HCT116 (cell line): ENCODE data around the gene EMP2.

ENCODE experiments used
- POLR2A ChIP-seq: IDR thresholded peaks from 2 replicates; pipeline ENCODE4 v1.7.0; 2011; ENCODE audit warnings: borderline replicate concordance; ENCODE audit not compliant: insufficient read depth, insufficient read length; ENCODE audit errors: extremely low read depth
- SIN3A ChIP-seq: IDR thresholded peaks from 2 replicates; pipeline ENCODE4 v1.6.1; 2012; ENCODE audit warnings: low read depth
- TF ChIP-seq, protein P1 (sequence below), 3 experiments: fragments of 200-600 bp in 1 of 3; sonication (generic) in 1 of 3; IDR thresholded peaks in 2 of 3; conservative IDR thresholded peaks in 1 of 3; 2 replicates each; pipeline ENCODE4 v1.5.1; 2012 to 2017; ENCODE audit warnings: low read depth in 2 of 3, low read length in 2 of 3, antibody characterized with exemption in 1 of 3, borderline replicate concordance in 1 of 3, control low read depth in 1 of 3, mild to moderate bottlenecking in 1 of 3, mixed read lengths in 1 of 3, mixed run types in 1 of 3, moderate library complexity in 1 of 3; ENCODE audit not compliant: insufficient read depth in 1 of 3

DNA sequence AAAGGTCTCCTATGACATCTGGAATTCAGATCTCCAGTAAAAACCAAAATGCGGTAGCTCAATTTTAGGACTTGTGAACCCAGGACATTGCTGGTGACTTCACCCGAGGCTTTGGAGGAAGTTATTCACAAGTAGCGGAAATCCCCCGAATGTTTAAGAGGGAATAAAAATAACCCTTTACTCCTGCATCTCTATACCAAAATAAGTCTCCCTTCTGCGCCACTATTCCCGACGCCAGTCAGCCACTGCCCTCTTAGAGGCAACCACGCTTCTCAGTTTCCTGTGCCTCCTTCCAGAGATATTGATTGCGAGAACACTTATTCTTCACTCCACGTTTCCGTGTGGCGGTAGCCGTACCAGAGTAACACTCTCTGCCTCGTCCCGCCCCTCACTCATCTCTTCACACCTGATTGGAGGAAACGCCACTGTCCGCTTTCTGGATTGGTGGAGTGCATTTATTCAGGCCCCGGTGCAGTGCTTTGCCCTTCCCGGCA lies 27.4 kb downstream of the EMP2 start:
- TF ChIP-seq, protein P1, sequence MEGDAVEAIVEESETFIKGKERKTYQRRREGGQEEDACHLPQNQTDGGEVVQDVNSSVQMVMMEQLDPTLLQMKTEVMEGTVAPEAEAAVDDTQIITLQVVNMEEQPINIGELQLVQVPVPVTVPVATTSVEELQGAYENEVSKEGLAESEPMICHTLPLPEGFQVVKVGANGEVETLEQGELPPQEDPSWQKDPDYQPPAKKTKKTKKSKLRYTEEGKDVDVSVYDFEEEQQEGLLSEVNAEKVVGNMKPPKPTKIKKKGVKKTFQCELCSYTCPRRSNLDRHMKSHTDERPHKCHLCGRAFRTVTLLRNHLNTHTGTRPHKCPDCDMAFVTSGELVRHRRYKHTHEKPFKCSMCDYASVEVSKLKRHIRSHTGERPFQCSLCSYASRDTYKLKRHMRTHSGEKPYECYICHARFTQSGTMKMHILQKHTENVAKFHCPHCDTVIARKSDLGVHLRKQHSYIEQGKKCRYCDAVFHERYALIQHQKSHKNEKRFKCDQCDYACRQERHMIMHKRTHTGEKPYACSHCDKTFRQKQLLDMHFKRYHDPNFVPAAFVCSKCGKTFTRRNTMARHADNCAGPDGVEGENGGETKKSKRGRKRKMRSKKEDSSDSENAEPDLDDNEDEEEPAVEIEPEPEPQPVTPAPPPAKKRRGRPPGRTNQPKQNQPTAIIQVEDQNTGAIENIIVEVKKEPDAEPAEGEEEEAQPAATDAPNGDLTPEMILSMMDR (IDR thresholded peaks at IDR 0.05 in 2 of 3, conservative IDR thresholded peaks at IDR 0.05 in 1 of 3; ENCODE audit: borderline replicate concordance in 1 of 3, insufficient read depth in 1 of 3, low read depth in 2 of 3, low read length in 2 of 3), result no peak
- TF ChIP-seq SIN3A (no peak), POLR2A (no peak)
